DMS153 (cell line): ENCODE data around the gene DNMT3L.
"Not testable (repeated sequence)": the region's sequence is repeated elsewhere in the genome, so short reads cannot be mapped to it uniquely, and the experiment has no call there.

Experiments
- DNase-seq: peaks from one replicate; lab custom pipeline; 2025; lab: John Stamatoyannopoulos, UW

DNMT3L gene

DNA sequence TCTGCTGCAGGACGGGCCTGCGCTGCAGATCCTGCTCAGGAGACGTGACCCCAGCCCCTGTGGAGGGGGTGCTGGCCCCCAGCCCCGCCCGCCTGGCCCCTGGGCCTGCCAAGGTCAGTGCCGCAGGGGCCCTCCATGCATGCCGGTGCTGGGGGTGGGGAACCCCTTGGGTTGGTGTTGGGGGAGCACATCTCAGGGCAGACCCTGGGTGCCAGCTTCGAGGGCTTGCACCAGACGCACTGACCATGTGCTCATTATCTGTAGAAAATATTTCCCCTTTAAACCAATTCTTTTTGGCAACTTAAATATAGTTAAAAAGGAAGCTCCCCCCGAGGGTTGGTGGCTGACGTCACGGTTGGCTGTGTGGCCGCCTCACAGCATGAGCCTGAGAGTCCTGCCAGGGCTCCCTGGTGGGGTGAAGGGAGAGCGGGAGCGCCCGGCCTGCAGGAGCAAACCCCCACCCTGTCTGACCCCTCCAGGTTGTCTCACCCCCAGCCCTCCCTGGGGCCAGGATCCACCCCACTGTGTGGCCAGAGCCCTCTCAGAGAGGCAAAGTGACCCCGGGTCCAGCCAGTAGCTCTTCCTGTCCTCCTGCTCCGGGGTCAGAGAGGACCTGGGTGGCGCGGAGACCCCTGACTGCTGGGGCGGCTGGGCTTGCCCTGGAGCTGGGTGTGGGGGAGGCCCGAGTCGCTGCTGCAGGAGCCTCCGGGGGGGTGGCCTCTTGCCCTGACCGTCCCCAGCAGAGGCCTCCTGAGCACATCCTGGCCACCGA is 32.9 kb upstream of the DNMT3L start:
- no peak for DNase-seq

DNA sequence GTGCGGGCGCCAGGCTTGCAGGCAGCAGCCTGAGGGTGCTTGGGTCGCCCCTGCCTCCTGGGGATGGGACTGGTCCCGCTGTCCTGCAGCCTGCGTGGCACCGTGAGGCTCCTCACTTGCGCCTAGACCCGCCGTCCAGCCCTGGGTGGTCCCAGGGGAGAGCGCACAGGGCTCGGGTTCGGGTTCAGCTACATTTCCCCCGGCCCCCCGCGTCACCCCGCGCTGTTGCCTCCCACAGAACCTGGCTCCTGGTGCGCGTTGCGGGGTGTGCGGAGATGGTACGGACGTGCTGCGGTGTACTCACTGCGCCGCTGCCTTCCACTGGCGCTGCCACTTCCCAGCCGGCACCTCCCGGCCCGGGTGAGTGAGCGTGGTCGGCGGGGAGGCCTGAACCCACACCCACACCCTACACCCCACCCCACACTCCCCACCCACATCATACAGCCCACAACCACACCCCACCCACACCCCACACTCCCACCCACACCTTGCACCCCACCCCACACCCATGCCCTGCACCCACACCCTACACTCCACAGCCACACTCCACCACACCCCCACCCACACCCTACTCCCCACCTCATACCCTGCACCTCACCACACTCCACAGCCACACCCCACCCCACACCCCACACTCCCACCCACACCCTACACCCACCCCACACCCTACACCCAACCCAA is 32.0 kb upstream of the DNMT3L start:
- no peak for DNase-seq

DNA sequence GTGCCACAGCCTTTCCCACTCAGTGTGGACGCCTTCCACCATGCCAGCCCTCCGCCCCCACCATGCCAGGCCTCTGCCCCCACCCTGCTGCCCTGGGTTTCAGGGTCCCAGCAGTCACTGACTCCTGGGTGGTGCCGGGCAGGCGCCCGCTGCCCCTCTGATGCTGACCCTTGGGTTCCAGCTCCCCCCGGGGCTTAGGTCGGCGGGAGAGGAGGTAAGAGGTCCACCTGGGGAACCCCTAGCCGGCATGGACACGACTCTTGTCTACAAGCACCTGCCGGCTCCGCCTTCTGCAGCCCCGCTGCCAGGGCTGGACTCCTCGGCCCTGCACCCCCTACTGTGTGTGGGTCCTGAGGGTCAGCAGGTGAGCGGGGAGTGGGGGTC is 31.1 kb upstream of the DNMT3L start:
- no peak for DNase-seq

DNA sequence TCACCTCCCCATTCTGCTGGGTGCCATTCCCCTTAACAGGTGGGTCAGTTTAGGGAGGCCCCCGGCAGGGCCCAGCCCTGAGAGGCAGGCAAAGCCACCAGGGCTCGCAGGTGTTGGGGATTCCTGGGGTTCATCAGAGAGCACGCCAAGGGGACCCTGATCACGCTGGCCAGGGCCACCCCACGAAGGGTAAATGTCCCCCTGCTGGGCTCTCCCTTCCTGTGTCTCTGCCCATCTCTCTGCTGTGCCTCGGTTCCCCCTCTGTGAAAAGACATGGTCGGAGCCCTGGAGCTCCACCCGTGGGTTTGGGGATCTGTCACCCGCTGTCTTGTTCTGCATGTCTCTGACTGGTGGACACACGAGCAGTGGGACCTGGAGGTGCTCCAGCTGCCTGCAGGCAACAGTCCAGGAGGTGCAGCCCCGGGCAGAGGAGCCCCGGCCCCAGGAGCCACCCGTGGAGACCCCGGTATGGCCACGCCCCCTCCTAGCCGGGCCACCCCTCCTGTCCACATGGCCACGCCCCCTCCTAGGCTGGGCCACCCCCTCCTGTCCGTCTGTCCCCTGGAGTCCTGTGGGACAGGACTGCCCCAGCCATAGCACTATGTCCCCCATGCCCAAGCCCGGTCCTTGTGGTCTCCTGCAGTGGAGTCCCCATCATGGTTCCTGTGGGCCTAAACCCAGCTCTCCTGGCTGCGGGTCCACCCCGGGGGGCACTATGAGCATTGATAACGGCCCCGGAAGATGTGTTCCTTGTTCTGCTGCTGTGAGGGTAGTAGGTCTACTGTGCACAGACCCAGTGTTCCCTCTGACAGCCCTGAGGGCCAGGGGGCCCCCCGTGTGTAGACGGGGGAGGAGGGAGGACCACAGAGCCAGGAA is 30.5 kb upstream of the DNMT3L start:
- DNase-seq: no peak

DNA sequence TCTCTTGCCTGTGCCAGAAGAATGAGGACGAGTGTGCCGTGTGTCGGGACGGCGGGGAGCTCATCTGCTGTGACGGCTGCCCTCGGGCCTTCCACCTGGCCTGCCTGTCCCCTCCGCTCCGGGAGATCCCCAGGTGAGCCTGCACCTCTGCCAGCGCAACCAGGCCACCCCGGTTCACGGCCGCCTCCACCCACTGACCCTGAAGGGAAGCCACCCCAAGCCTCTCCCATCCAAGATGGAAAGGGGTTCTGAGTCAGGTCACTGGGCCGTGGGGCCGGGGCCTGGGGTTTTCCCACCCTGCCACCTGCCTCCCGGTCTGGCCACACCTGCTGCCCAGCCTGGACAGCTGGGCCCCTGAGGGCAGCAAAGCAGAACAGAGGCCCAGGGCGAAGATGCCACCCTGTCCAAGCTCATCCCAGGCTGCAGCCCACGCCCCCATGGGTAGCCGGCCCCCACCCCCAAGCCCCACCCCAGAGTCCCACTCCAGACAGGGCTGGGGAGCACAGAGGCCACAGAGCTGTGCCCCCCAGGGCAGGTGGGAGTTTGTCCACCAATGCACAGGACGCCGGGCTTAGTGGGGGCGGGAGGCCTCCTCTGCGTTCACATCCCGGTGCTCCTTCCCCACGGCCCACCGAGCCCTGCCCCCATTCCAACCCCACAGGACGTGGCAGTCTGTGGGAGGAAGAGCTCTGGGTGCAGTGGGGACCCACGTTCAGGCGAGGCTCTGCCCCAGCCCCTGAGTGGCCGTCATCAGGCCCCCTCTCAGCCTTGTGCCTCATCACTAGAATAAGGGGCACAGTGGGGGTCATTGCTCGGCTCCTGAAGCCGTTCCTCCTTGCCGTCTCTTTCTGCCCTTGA is 29.6 kb upstream of the DNMT3L start:
- DNase-seq: no peak

DNA sequence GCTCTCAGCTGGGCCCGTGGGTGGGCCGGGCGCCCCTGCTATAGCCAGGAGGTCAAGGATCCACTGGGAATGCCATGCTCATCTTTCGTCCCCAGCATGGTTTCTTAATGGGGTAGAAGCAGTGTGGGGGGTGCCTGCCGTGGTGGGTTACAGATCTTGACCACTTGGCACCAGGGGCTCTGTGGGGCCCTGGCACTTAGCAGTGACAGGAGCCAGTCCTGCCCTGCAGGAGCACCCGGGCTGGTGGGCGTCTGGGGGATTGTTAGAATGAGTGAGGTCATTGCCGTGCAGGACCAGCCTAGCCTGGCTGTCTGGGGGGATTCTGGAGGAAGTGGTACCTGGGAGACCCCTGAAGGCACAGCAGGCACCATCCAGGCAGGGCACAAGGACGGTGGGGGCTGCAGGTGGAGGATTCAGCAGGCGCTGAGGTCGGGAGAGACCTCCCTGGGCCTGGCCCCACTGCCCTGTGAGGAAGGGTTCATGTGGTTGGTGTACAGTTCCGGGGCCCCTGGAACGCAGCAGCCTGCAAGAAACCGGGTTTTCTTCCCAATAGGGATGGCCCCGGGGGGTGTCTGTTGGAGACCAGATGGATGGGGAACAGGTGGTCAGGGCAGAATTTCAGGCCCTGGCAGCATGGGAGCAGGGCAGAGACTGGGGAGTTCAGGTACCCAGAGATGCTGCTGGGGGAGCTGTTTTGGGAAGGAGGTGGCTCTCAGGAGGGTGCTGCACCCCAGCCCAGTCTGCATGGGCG is 28.8 kb upstream of the DNMT3L start:
- DNase-seq: no peak

DNA sequence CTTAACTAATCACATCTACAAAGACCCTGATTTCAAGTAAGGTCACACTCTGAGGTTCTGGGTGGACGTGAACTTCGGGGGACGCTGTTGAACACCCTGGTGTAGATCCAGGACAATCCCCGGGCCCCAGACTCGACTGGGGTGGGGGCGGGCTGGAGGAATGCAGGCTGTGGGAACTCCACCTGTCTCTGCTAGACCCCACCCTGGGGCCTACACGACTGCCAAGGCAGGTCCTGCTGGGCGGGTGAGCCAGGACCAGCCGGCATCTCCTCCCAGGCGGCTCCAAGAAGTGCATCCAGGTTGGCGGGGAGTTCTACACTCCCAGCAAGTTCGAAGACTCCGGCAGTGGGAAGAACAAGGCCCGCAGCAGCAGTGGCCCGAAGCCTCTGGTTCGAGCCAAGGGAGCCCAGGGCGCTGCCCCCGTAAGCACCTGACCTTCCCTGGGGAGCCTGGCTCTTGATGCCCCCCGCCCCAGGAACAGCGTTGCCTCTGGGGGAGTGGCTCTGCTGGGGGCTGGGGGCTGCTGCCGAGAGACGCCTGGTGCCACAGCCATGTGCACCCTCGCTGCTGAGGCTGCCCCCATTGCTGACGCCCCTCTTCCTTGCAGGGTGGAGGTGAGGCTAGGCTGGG is 27.8 kb upstream of the DNMT3L start:
- DNase-seq: no peak

DNA sequence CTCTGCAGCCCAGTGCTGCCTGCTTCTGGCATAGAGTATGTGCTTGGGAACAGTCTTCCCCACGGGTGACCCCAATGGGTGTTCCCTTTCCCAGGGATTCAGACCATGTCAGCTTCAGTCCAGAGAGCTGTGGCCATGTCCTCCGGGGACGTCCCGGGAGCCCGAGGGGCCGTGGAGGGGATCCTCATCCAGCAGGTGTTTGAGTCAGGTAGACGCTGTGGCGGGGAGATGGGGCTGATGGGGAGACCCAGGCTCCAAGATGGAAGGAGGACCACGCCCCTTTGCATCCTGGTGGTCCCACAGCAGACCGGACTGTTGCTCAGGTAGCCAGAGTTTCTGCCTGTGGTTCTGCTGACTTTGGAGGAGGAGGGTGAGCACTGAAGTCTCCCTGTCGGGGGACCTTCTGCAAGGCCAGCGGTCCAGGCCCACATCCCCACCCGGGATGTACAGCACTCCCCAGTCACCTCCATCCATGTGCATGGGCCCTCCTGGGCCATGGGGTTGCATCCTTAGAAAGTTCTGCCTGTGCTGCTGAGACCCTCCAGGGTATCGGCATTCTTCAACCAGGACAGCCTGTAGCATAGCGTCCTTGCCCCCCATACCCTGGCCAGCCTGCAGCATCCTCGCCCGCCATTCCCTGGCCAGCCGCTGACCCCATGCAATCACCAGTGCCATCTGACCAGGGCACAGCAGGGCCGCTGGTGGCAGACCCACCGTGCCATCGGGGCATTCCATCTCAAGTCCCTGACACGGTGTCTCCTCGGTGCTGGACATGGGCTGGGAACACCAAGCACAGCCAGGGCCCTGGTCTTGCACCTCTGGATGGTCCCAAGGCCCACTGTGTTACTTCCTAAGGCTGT is 26.8 kb upstream of the DNMT3L start:
- DNase-seq: no peak

DNA sequence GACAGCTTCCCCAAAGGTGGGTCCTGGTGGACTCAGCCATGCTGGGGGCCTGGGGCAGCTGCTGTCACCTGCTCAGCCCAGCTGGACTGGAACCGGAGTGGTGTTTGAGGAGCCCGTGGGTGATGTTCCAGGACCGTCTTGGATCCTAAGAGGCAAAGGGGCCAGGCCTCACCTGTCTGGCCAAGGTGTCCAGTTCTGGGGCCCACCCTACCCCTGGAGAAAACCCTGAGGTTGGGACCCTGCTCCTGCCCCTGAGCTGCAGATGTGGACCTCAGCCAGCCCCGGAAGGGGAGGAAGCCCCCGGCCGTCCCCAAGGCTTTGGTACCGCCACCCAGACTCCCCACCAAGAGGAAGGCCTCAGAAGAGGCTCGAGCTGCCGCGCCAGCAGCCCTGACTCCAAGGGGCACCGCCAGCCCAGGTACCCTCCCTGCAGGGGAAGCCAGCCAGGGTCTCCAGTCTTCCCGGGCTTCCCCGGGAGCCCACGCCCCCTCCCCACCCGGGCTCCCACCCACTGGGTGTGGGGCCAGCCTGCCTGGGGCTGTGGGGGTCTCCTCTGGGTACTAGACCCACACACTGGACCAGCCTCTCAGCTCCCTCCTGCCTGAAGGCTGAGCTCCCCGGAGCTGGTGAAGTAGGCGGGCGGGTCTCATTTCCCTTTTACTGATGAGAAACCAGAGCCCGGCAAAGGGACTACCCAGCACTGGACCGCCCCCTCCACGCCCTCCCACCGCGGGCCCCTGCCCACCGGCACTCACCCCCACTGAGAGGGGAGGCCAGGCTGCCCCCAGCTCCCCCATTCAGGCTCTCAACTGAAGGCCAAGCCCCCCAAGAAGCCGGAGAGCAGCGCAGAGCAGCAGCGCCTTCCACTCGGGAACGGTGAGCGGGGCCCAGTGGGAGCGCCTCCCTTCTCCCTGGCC is 25.3 kb upstream of the DNMT3L start:
- DNase-seq: no peak

DNA sequence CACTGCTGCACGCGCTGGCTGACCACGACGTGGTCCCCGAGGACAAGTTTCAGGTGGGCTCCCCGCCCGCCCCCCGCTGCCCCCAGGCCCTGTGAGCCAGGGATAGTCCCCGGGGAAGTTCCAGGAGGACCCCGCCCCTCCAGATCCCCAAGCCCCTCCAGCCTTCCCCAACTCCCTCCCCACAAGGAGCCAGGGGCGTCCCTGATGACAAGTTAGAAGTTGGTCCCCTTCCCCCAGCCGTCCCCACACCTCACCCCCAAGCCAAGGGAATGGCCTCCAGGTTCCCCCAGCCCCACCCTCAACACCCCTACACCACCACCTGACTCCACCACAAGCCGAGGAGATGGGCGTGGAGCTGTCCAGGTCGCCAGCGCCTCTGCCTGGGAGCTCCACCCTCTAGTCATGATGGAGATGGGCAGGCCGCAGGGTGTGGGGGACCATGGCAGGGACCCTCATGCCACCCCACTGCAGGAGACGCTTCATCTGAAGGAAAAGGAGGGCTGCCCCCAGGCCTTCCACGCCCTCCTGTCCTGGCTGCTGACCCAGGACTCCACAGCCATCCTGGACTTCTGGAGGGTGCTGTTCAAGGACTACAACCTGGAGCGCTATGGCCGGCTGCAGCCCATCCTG is 24.5 kb upstream of the DNMT3L start:
- no peak for DNase-seq

DNA sequence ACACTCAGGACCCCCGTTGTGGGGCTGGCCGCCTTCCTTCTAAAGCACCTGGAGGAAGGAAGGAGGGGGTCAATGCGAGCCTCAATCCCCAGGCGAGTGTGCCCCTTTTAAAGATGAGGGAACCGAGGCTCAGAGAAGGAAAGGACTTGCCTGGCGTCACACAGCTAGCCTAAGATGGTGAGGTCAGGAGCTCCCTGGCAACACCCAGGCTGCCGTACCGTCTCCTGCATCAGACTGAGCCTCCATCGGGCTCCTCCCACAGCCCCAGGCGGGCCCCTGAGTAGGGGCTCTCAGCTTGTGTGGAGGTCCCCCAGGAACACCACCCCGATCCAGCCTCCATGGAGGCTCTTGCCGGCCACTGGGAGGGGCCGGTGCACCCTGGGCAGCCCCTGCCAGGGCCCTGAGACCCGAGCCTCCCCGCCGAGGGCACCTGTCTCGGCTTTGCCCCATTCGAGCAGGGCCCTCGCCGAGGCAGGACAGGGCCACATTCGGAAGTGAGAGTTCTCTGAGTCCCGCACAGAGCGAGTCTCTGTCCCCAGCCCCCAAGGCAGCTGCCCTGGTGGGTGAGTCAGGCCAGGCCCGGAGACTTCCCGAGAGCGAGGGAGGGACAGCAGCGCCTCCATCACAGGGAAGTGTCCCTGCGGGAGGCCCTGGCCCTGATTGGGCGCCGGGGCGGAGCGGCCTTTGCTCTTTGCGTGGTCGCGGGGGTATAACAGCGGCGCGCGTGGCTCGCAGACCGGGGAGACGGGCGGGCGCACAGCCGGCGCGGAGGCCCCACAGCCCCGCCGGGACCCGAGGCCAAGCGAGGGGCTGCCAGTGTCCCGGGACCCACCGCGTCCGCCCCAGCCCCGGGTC is 23.7 kb upstream of the DNMT3L start, which contains the start of gene AIRE:
Gene AIRE, plus strand, starts transcription at position 739 of the 855 bp plus-strand sequence. CDS start 131 bp downstream, outside the sequence.
- DNase-seq: no peak

DNA sequence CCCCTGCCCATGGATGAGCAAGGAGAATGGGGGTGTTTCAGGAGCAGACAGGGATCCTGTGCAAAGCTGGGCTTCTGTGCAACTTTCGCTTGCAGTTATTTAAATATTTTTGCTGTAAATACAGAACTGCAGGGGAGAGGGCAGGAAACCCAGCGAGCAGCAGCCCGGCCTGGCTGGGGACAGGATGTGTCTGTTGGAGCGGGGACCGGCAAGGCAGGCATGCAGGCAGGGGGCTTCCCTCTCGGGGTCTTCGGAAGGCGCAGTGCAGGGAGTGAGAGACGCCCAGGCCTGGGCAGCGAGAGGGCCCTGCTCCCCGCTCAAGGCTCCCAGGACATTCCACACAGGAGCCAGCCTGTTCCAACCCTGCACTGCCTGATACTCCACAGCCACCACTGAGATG is 22.3 kb upstream of the DNMT3L start:
- no peak for DNase-seq

DNA sequence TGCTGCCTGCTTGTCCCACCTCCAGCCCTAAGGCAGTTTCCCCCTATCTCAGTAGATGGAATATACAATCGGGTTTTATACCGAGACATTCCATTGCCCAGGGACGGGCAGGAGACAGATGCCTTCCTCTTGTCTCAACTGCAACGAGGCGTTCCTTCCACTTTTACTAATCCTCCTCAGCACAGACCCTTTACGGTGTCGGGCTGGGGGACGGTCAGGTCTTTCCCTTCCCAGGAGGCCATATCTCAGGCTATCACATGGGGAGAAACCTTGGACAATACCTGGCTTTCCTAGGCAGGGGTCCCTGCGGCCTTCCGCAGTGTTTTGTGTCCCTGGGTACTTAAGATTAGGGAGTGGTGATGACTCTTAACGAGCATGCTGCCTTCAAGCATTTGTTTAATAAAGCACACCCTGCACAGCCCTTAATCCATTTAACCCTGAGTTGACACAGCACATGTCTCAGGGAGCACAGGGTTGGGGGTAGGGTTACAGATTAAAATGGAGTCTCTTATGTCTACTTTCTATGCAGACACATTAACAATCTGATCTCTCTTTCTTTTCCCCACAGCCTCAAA is 21.6 kb upstream of the DNMT3L start:
- not testable (repeated sequence) for DNase-seq

DNA sequence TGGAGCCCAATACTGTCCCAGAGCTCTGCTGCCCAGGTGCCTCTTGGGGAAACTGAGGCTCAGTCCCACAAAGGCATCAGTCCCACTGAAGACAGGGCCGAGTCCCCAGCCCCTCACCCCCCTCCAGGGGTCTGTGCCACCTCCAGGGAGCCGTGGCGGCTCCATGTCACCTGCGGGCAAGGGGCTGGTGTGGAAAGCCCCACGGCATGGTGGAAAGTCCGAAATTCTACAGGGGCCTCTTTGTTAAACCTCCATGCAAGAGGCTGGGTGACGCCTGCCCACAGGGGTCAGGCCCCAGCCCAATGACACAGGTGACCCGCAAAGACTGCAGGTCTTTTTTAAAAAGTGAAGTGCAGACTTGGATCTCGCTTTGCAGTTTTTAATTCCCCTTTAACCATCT is 20.7 kb upstream of the DNMT3L start:
- no peak for DNase-seq

DNA sequence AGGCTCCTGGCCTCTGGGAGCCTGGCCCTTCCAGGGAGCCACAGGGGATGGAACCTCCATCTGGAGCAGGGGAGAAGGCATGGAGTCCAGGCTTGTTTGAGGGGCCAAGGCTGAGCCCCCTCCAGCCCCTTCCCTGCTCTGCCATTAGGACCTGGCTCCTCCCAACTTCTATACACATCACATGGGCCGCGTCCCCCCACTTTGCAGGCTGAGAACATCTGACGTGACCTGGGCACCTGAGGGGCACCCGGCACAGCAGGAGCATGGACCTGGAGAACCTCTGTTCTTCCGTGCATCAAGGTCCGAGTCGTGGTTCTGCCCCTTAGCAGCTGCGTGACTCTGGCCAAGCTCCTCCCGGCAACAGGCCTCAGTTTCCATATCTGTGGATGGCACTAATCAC is 20.1 kb upstream of the DNMT3L start:
- no peak for DNase-seq
